Measurements from ENCODE around the gene FUS. TPM values are rescaled to one million over a fixed set of nuclear protein-coding genes. Genes with fewer than 3 reads are reported as not detected.
"Not testable (repeated sequence)": the region's sequence is repeated elsewhere in the genome, so short reads cannot be mapped to it uniquely, and the experiment has no call there.

Gene FUS
- total RNA-seq (2014; rRNA removed; shearing (Covaris generic)), result 28.8 and 32.1 TPM in 2 replicates

- DNase-seq (ENCODE audit: low read depth), result peak; percentile 88
These were observed at the start of gene FUS for GRCh38 chr16:31179747-31180459. FUS (plus strand) TSS chr16:31180139; CDS start chr16:31180215, 76 bp downstream.

GRCh38 chr16:31130336-31130891 is 49.5 kb upstream of the FUS start:
- DNase-seq (ENCODE audit: low read depth), result no peak

GRCh38 chr16:31130899-31131298 is 49.0 kb upstream of the FUS start:
- no peak for DNase-seq (ENCODE audit: low read depth)

GRCh38 chr16:31131416-31131815 is 48.5 kb upstream of the FUS start:
- no peak for DNase-seq (ENCODE audit: low read depth)

- no peak for DNase-seq (ENCODE audit: low read depth)
These were observed 48.1 kb upstream of the FUS start for GRCh38 chr16:31131841-31132271.

- no peak for DNase-seq (ENCODE audit: low read depth)
These were observed 47.5 kb upstream of the FUS start for GRCh38 chr16:31132303-31132979.

- DNase-seq (ENCODE audit: low read depth), result no peak
These were observed 46.9 kb upstream of the FUS start for GRCh38 chr16:31133046-31133501.

GRCh38 chr16:31134091-31134571 is 45.8 kb upstream of the FUS start:
- DNase-seq (ENCODE audit: low read depth), result peak; percentile 19

- DNase-seq (ENCODE audit: low read depth), result no peak
These were observed 45.1 kb upstream of the FUS start for GRCh38 chr16:31134625-31135534.

GRCh38 chr16:31135535-31136286 is 44.2 kb upstream of the FUS start, which contains the start of gene PRSS8:
PRSS8 (minus strand) TSS chr16:31135727; CDS start chr16:31135498, 229 bp downstream.
- DNase-seq (ENCODE audit: low read depth), result no peak

GRCh38 chr16:31136287-31136662 is 43.7 kb upstream of the FUS start:
- no peak for DNase-seq (ENCODE audit: low read depth)

GRCh38 chr16:31136822-31137499 is 43.0 kb upstream of the FUS start:
- not testable (repeated sequence) for DNase-seq (ENCODE audit: low read depth)

GRCh38 chr16:31138621-31139578 is 41.0 kb upstream of the FUS start:
- DNase-seq (ENCODE audit: low read depth), result peak; percentile 84

GRCh38 chr16:31141071-31141469 is 38.9 kb upstream of the FUS start:
- not testable (repeated sequence) for DNase-seq (ENCODE audit: low read depth)

GRCh38 chr16:31141489-31142108 is 38.3 kb upstream of the FUS start:
- no peak for DNase-seq (ENCODE audit: low read depth)

- DNase-seq (ENCODE audit: low read depth), result peak; percentile 98
These were observed 37.6 kb upstream of the FUS start for GRCh38 chr16:31142109-31143010.

GRCh38 chr16:31143011-31143693 is 36.8 kb upstream of the FUS start:
- no peak for DNase-seq (ENCODE audit: low read depth)

All from Daoy (cell line).